HEK293 (cell line): ENCODE results near the gene MESP2.

Experiments
- CTCF ChIA-PET: fragments of 350-600 bp; formaldehyde crosslinking; extraction: SDS; loops from one replicate; lab custom pipeline; 2021; ENCODE audit warnings: antibody characterized with exemption; lab: Yijun Ruan, JAX
- POLR2A ChIA-PET: fragments of 300-600 bp; formaldehyde crosslinking; extraction: SDS; loops from one replicate; lab custom pipeline; 2020; ENCODE audit warnings: antibody characterized with exemption, inconsistent platforms; lab: Yijun Ruan, JAX
- H3K27ac ChIP-seq: fragments of 200-500 bp; sonication (Bioruptor generic); 2 replicates; pipeline ENCODE4 v1.5.1; 2014; ENCODE audit warnings: low read depth, low read length, control low read depth, inconsistent platforms; ENCODE audit errors: extremely low read depth
- H3K36me3 ChIP-seq, 2 experiments: fragments of 200-500 bp in 1 of 2; sonication (Bioruptor generic) in 1 of 2; 1 replicate in 1 of 2; 2 replicates in 1 of 2; pipeline ENCODE4 v1.5.1; 2014 to 2017; ENCODE audit warnings: inconsistent platforms in 2 of 2, low read length in 2 of 2; ENCODE audit not compliant: control insufficient read depth in 2 of 2, insufficient read depth in 1 of 2
- H3K4me1 ChIP-seq: fragments of 200-500 bp; sonication (Bioruptor generic); 2 replicates; pipeline ENCODE4 v1.5.1; 2014; ENCODE audit warnings: mild to moderate bottlenecking, low read length, inconsistent platforms; ENCODE audit not compliant: control insufficient read depth, insufficient read depth
- H3K4me3 ChIP-seq: 2 replicates; pipeline ENCODE4 v1.5.1; 2011; ENCODE audit warnings: low read depth, mild to moderate bottlenecking, control low read depth, low read length, moderate library complexity
- H3K9me3 ChIP-seq: fragments of 200-500 bp; sonication (Bioruptor generic); 2 replicates; pipeline ENCODE4 v1.5.1; 2014; ENCODE audit warnings: low read depth, low read length, inconsistent platforms; ENCODE audit not compliant: control insufficient read depth, insufficient read depth
- CTCF ChIP-seq: fragments of 450-650 bp; formaldehyde crosslinking; IDR thresholded peaks from 2 replicates; pipeline ENCODE4 v1.5.1; 2016; ENCODE audit warnings: missing biosample characterization, missing genetic modification characterization
- FEZF1 ChIP-seq: fragments of 450-650 bp; formaldehyde crosslinking; IDR thresholded peaks from 2 replicates; pipeline ENCODE4 v1.5.1; 2016; ENCODE audit warnings: missing biosample characterization, missing genetic modification characterization
- GLIS2 ChIP-seq: fragments of 450-650 bp; formaldehyde crosslinking; IDR thresholded peaks from 2 replicates; pipeline ENCODE4 v1.5.1; 2016; ENCODE audit warnings: missing biosample characterization, missing genetic modification characterization
- HOXD13 ChIP-seq: sonication (generic); formaldehyde crosslinking; IDR thresholded peaks from 2 replicates; pipeline ENCODE4 v1.8.0; 2022; ENCODE audit warnings: missing genetic modification reagents, borderline replicate concordance
- KLF9 ChIP-seq: fragments of 450-650 bp; formaldehyde crosslinking; IDR thresholded peaks from 2 replicates; pipeline ENCODE4 v1.5.1; 2016; ENCODE audit warnings: missing biosample characterization, missing genetic modification characterization, low read depth
- PBX3 ChIP-seq: sonication (generic); formaldehyde crosslinking; IDR thresholded peaks from 2 replicates; pipeline ENCODE4 v1.8.1; 2022; ENCODE audit warnings: mild to moderate bottlenecking, moderate library complexity, missing genetic modification reagents
- REST ChIP-seq: fragments of 450-650 bp; formaldehyde crosslinking; IDR thresholded peaks from 2 replicates; pipeline ENCODE4 v1.5.1; 2016; ENCODE audit warnings: missing biosample characterization, missing genetic modification characterization
- ZBTB17 ChIP-seq: fragments of 450-650 bp; formaldehyde crosslinking; IDR thresholded peaks from 2 replicates; pipeline ENCODE4 v1.5.1; 2016; ENCODE audit warnings: missing biosample characterization, missing genetic modification characterization
- ZBTB8A ChIP-seq: fragments of 450-650 bp; formaldehyde crosslinking; IDR thresholded peaks from 2 replicates; pipeline ENCODE4 v1.5.1; 2016; ENCODE audit warnings: missing biosample characterization, missing genetic modification characterization
- ZFHX2 ChIP-seq: fragments of 450-650 bp; formaldehyde crosslinking; conservative IDR thresholded peaks from 2 replicates; pipeline ENCODE4 v1.5.1; 2016; ENCODE audit warnings: missing biosample characterization, missing genetic modification characterization
- ZNF10 ChIP-seq: fragments of 450-650 bp; formaldehyde crosslinking; IDR thresholded peaks from 2 replicates; pipeline ENCODE4 v1.5.1; 2017; ENCODE audit warnings: missing biosample characterization, missing genetic modification characterization
- ZNF2 ChIP-seq: fragments of 450-650 bp; formaldehyde crosslinking; IDR thresholded peaks from 2 replicates; pipeline ENCODE4 v1.5.1; 2016; ENCODE audit warnings: missing biosample characterization, missing genetic modification characterization
- ZNF211 ChIP-seq: fragments of 450-650 bp; formaldehyde crosslinking; IDR thresholded peaks from 2 replicates; pipeline ENCODE4 v1.5.1; 2016; ENCODE audit warnings: low read depth, missing biosample characterization, missing genetic modification characterization
- ZNF311 ChIP-seq: fragments of 450-650 bp; formaldehyde crosslinking; IDR thresholded peaks from 2 replicates; pipeline ENCODE4 v1.5.1; 2017; ENCODE audit warnings: missing biosample characterization, missing genetic modification characterization, borderline replicate concordance
- ZNF354C ChIP-seq: fragments of 450-650 bp; formaldehyde crosslinking; IDR thresholded peaks from 2 replicates; pipeline ENCODE4 v1.5.1; 2016; ENCODE audit warnings: missing biosample characterization, missing genetic modification characterization, low read depth, borderline replicate concordance
- ZNF423 ChIP-seq: fragments of 450-650 bp; formaldehyde crosslinking; IDR thresholded peaks from 2 replicates; pipeline ENCODE4 v1.5.1; 2016; ENCODE audit warnings: missing biosample characterization, missing genetic modification characterization
- ZNF473 ChIP-seq: fragments of 450-650 bp; formaldehyde crosslinking; IDR thresholded peaks from 2 replicates; pipeline ENCODE4 v1.5.1; 2017; ENCODE audit warnings: missing biosample characterization, missing genetic modification characterization
- ZNF488 ChIP-seq: fragments of 450-650 bp; formaldehyde crosslinking; IDR thresholded peaks from 2 replicates; pipeline ENCODE4 v1.5.1; 2016; ENCODE audit warnings: missing biosample characterization, missing genetic modification characterization
- ZNF610 ChIP-seq: fragments of 450-650 bp; formaldehyde crosslinking; IDR thresholded peaks from 2 replicates; pipeline ENCODE4 v1.5.1; 2016; ENCODE audit warnings: missing biosample characterization, missing genetic modification characterization, borderline replicate concordance
- ZNF654 ChIP-seq: fragments of 450-650 bp; formaldehyde crosslinking; IDR thresholded peaks from 2 replicates; pipeline ENCODE4 v1.5.1; 2016; ENCODE audit warnings: low read depth, missing biosample characterization, missing genetic modification characterization
- ZNF660 ChIP-seq: fragments of 450-650 bp; IDR thresholded peaks from 2 replicates; pipeline ENCODE4 v1.5.1; 2018; ENCODE audit warnings: missing biosample characterization, mild to moderate bottlenecking, missing genetic modification characterization
- ZNF791 ChIP-seq: fragments of 450-650 bp; formaldehyde crosslinking; IDR thresholded peaks from 2 replicates; pipeline ENCODE4 v1.5.1; 2016; ENCODE audit warnings: missing biosample characterization, missing genetic modification characterization
- ZSCAN30 ChIP-seq: fragments of 450-650 bp; IDR thresholded peaks from 2 replicates; pipeline ENCODE4 v1.5.1; 2018; ENCODE audit warnings: missing biosample characterization, mild to moderate bottlenecking, missing genetic modification characterization, moderate library complexity

The MESP2 gene

GRCh38 chr15:89760303-89761008, 15.7 kb upstream of the MESP2 start:
- ChIA-PET POLR2A (interaction anchor here (1.0 to 1.7 kb wide), 4 partner anchors 9 to 133 kb away, joined by 4 to 8 read pairs (median 6); partner anchors contain the start of gene AP3S2), CTCF (interaction anchor here (0.5 to 17.0 kb wide), 53 partner anchors 9 to 658 kb away, joined by 3 to 344 read pairs (median 4); partner anchors contain the start of genes AP3S2, MESP1 and MESP2)
- Histone ChIP-seq H3K36me3 (no peaks in the 10 kb centered on the region), H3K4me3 (no peak overlapping the region), H3K27ac (no peak overlapping the region), H3K9me3 (no peaks in the 10 kb centered on the region), H3K4me1 (no peaks in the 10 kb centered on the region)
- TF ChIP-seq ZNF423 (tag by site-specific recombination) (no peak), ZNF610 (no peak), HOXD13 (CRISPR knock-in tag) (no peak), ZBTB8A (tag by site-specific recombination) (no peak), GLIS2 (no peak), ZSCAN30 (0 out of 2 replicates have a peak, but pooled peaks have one; percentile 22), ZNF2 (tag by site-specific recombination) (peak; percentile 51; the same call in 1 of the 2 replicates), ZNF473 (tag by site-specific recombination) (no peak), ZNF791 (tag by site-specific recombination) (no peak), ZNF10 (tag by site-specific recombination) (no peak), KLF9 (no peak), ZNF354C (tag by site-specific recombination) (no peak), ZNF311 (no peak), ZNF211 (tag by site-specific recombination) (no peak), ZNF660 (no peak), CTCF (tag by site-specific recombination) (peak; percentile 81), ZNF488 (tag by site-specific recombination) (no peak), ZBTB17 (tag by site-specific recombination) (no peak), FEZF1 (no peak), ZNF654 (tag by site-specific recombination) (peak; percentile 68), PBX3 (0 out of 2 replicates have a peak, but pooled peaks have one; percentile 32), REST (tag by site-specific recombination) (peak; percentile 91), ZFHX2 (tag by site-specific recombination) (no peak)
